GM23248 (cell line): ENCODE measurements around the gene FKBP9.
"Not testable (repeated sequence)": the region's sequence is repeated elsewhere in the genome, so short reads cannot be mapped to it uniquely, and the experiment has no call there.

Experiments
- EZH2 ChIP-seq: fragments of 200-600 bp; sonication (generic); IDR thresholded peaks from 2 replicates; pipeline ENCODE4 v1.6.1; 2018; ENCODE audit warnings: antibody characterized with exemption, mild to moderate bottlenecking; ENCODE audit not compliant: insufficient read depth, poor library complexity, severe bottlenecking
- EZH2phosphoT487 ChIP-seq: fragments of 200-600 bp; sonication (generic); IDR thresholded peaks from 2 replicates; pipeline ENCODE4 v1.6.1; 2018; ENCODE audit warnings: antibody characterized with exemption, moderate library complexity, mild to moderate bottlenecking, low read depth; ENCODE audit not compliant: insufficient read depth

DNA sequence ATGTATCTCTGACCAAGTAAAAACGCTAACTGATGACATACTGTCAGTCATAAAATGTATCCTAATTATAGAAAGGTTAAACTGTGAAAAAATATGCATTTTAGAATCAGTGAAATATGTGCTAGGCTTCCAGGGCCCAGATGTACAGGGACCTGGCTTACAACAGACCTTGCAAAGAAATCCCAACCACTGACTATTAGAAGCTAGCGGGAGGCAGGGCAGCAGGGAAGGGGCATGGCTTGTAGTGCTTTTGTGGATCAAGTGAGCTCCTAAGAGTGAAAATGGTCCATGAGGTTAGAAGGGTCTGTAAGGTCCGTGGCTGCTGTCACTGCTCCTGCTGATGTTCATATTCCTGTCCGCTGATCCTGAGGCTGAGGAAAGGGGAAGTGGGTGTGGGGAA is 40.7 kb downstream of the FKBP9 start:
- not testable (repeated sequence) for TF ChIP-seq EZH2, EZH2phosphoT487
